GM23248 (cell line): ENCODE data around the gene DLG2. TPM values are rescaled to one million over a fixed set of nuclear protein-coding genes. Genes with fewer than 3 reads are reported as not detected.
A peak's percentile ranks its signal among the peaks of the same experiment; 100 is the strongest.
"Not testable (repeated sequence)": the region's sequence is repeated elsewhere in the genome, so short reads cannot be mapped to it uniquely, and the experiment has no call there.

Experiments used
- DNase-seq: peaks from one replicate; pipeline ENCODE4 v3.0.0-alpha.2; 2015
- H2AFZ ChIP-seq: fragments of 200-600 bp; sonication (generic); 2 replicates; pipeline ENCODE4 v1.6.1; 2016; ENCODE audit warnings: antibody characterized with exemption
- H3F3A ChIP-seq: fragments of 200-600 bp; sonication (generic); 2 replicates; pipeline ENCODE4 v1.6.1; 2016; ENCODE audit warnings: mild to moderate bottlenecking, antibody characterized with exemption, mixed run types; ENCODE audit not compliant: insufficient read depth
- H3K27ac ChIP-seq: fragments of 200-600 bp; sonication (generic); 2 replicates; pipeline ENCODE4 v1.5.1; 2016; ENCODE audit warnings: mild to moderate bottlenecking
- H3K27me3 ChIP-seq: fragments of 200-600 bp; sonication (generic); replicated peaks from 2 replicates; pipeline ENCODE4 v1.6.1; 2016; ENCODE audit warnings: mild to moderate bottlenecking; ENCODE audit not compliant: insufficient read depth
- H3K36me3 ChIP-seq: fragments of 200-600 bp; sonication (generic); 2 replicates; pipeline ENCODE4 v1.6.1; 2016; ENCODE audit warnings: low read depth, mild to moderate bottlenecking
- H3K4me1 ChIP-seq: fragments of 200-600 bp; sonication (generic); 2 replicates; pipeline ENCODE4 v1.6.1; 2016; ENCODE audit warnings: mild to moderate bottlenecking; ENCODE audit not compliant: insufficient read depth
- H3K4me2 ChIP-seq: fragments of 200-600 bp; sonication (generic); one replicate; pipeline ENCODE4 v1.6.1; 2016; ENCODE audit warnings: mild to moderate bottlenecking; ENCODE audit not compliant: unreplicated experiment
- H3K4me3 ChIP-seq: fragments of 200-600 bp; sonication (generic); 2 replicates; pipeline ENCODE4 v1.5.1; 2016; ENCODE audit warnings: mild to moderate bottlenecking
- H3K79me2 ChIP-seq: fragments of 200-600 bp; sonication (generic); 2 replicates; pipeline ENCODE4 v1.6.1; 2016; ENCODE audit warnings: mild to moderate bottlenecking; ENCODE audit not compliant: insufficient read depth
- H3K9ac ChIP-seq: fragments of 200-600 bp; sonication (generic); 2 replicates; pipeline ENCODE4 v1.6.1; 2016; ENCODE audit warnings: mild to moderate bottlenecking
- H3K9me2 ChIP-seq: fragments of 200-600 bp; sonication (generic); 2 replicates; pipeline ENCODE4 v1.6.1; 2016; ENCODE audit warnings: mixed run types, mild to moderate bottlenecking, moderate library complexity; ENCODE audit not compliant: insufficient read depth
- H3K9me3 ChIP-seq: fragments of 200-600 bp; sonication (generic); one replicate; pipeline ENCODE4 v1.6.1; 2017; ENCODE audit warnings: low read depth
- H4K20me1 ChIP-seq: fragments of 200-600 bp; sonication (generic); 2 replicates; pipeline ENCODE4 v1.6.0; 2016; ENCODE audit not compliant: insufficient read depth
- EZH2 ChIP-seq: fragments of 200-600 bp; sonication (generic); IDR thresholded peaks from 2 replicates; pipeline ENCODE4 v1.6.1; 2018; ENCODE audit warnings: antibody characterized with exemption, mild to moderate bottlenecking; ENCODE audit not compliant: insufficient read depth, poor library complexity, severe bottlenecking
- EZH2phosphoT487 ChIP-seq: fragments of 200-600 bp; sonication (generic); IDR thresholded peaks from 2 replicates; pipeline ENCODE4 v1.6.1; 2018; ENCODE audit warnings: antibody characterized with exemption, moderate library complexity, mild to moderate bottlenecking, low read depth; ENCODE audit not compliant: insufficient read depth
- WGBS, 2 experiments: methylation state at CpG; one replicate each; pipeline ENCODE4 v1.1.6; 2015 to 2017; ENCODE audit warnings: low lambda C conversion rate in 2 of 2, low coverage in 1 of 2; ENCODE audit errors: missing lambda C conversion rate in 2 of 2; 5-methylcytosine and 5-hydroxymethylcytosine counted together
- in situ Hi-C: fragments of 300-500 bp; cut with MboI; formaldehyde crosslinking; loops from 2 replicates; pipeline ENCODE4 v1.15.0; 2020
- polyA plus RNA-seq: library from polyadenylated mRNA; unstranded; fragments of >200 nt; fragmentation: Nextera tagmentation; extraction: Ambion mirVana; gene quantifications from 2 replicates; pipeline ENCODE4 v1.2.1, GENCODE V29; 2016
- total RNA-seq: library from RNA; depleted of rRNA; stranded (reverse); fragments of >200 nt; shearing (Covaris generic); gene quantifications from 2 replicates; pipeline ENCODE4 v1.2.3, GENCODE V29; 2014

Gene DLG2
- total and polyA plus RNA-seq, 2 experiments from 2014 or later = 1.1 to 1.7 TPM

DNA sequence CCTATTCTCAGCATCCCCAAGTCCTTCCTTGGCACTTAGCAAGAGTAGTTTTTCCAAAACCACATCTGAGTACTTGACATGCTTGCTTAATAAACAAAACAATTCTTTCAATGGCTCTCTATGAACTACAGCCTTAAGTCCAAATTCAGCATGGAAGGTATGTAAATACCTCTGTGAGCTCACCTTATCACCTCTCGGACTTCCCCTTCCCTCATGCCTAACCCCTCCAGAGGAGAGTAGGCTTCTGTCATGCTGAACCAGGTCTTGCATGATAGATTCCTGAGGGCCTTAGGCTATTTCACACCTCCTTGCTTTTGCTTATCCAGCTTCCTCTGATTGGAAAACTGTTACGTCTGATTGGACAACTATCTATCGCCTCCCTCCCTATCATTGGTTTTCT, 2028.1 kb downstream of the DLG2 start:
- no peak overlapping the region for H3K27ac ChIP-seq
- no peaks in the 10 kb centered on the region for H3K9me3 ChIP-seq
- H3K4me1 ChIP-seq = peaks cover 9% of the 10 kb centered on the region
- H3K79me2 ChIP-seq = no peaks in the 10 kb centered on the region
- no peak overlapping the region for H2AFZ ChIP-seq
- H3K9ac ChIP-seq = no peak overlapping the region
- no peaks in the 10 kb centered on the region for H3K27me3 ChIP-seq
- H3F3A ChIP-seq = peaks cover 10% of the 10 kb centered on the region; the same call in 1 of the 2 replicates
- 92 to 96% methylated on average over 3 of the region's 3 CpGs for WGBS, 2 experiments
- H3K36me3 ChIP-seq = no peaks in the 10 kb centered on the region
- H4K20me1 ChIP-seq = no peaks in the 10 kb centered on the region
- no peak overlapping the region for H3K4me3 ChIP-seq
- no peaks in the 10 kb centered on the region for H3K9me2 ChIP-seq
- in situ Hi-C loops = no loop called here
- DNase-seq = no peak
- no peak overlapping the region for H3K4me2 ChIP-seq
- TF ChIP-seq EZH2phosphoT487 = no peak
- no peak for TF ChIP-seq EZH2

DNA sequence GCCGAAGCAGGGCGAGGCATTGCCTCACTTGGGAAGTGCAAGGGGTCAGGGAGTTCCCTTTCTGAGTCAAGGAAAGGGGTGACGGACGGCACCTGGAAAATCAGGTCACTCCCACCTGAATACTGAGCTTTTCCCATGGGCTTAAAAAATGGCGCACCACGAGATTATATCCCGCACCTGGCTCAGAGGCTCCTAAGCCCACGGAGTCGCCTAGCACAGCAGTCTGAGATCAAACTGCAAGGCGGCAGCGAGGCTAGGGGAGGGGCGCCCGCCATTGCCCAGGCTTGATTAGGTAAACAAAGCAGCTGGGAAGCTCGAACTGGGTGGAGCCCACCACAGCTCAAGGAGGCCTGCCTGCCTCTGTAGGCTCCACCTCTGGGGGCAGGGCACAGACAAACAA, 2039.3 kb downstream of the DLG2 start:
- H3K27me3 ChIP-seq, H3K9me3 ChIP-seq, H4K20me1 ChIP-seq, H3K79me2 ChIP-seq, H3K27ac ChIP-seq, DNase-seq, H3K4me2 ChIP-seq, H3K4me3 ChIP-seq, H3K9ac ChIP-seq, H3K36me3 ChIP-seq, H2AFZ ChIP-seq, H3K9me2 ChIP-seq, in situ Hi-C loops: not testable (repeated sequence)
- 75 to 83% methylated on average over 11 to 14 of the region's 14 CpGs for WGBS, 2 experiments
- peaks cover 16% of the 10 kb centered on the region for H3F3A ChIP-seq
- H3K4me1 ChIP-seq = peaks cover 17% of the 10 kb centered on the region

DNA sequence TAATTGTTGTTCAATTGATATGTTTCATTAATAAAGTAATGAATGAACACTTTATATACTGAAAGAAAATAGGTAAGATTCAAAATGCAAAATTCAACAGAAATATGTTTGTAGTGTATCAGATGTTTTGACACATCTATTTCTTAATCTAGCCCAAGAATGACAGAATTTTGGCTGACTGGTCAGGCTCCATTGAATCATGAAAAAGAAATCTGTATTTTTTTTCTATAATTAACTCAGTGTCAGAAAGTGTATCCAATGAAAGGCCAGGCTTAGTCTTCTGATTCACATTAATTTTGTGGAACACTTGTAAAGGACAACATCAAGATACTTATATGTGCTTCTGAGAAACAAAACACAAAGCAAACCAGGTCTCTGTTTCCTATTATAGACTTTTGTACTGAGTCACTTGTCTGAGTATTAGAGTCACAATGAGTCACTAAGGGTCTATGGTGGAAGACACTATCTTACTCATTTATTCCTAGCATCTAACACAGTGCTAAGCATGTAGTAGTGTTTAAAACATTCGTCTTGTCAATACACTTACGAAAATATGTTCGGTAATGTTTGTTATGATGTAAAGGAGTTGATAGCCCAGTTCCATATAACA, 2043.3 kb downstream of the DLG2 start:
- in situ Hi-C loops = no loop called here
- Histone ChIP-seq H3K9me2 (no peaks in the 10 kb centered on the region), H3K9me3 (no peaks in the 10 kb centered on the region), H3F3A (peaks cover 16% of the 10 kb centered on the region), H3K4me2 (peak overlapping the region; percentile 74), H3K4me1 (peaks cover 17% of the 10 kb centered on the region), H3K4me3 (peak overlapping the region; percentile 29), H4K20me1 (no peaks in the 10 kb centered on the region), H2AFZ (no peak overlapping the region), H3K9ac (no peak overlapping the region), H3K36me3 (no peaks in the 10 kb centered on the region), H3K27ac (peak overlapping the region; percentile 59), H3K79me2 (no peaks in the 10 kb centered on the region), H3K27me3 (no peaks in the 10 kb centered on the region)
- peak; percentile 95 for DNase-seq
- no peak for TF ChIP-seq EZH2phosphoT487
- no peak for TF ChIP-seq EZH2
- WGBS, 2 experiments = 14 to 15% methylated on average over 3 of the region's 3 CpGs

DNA sequence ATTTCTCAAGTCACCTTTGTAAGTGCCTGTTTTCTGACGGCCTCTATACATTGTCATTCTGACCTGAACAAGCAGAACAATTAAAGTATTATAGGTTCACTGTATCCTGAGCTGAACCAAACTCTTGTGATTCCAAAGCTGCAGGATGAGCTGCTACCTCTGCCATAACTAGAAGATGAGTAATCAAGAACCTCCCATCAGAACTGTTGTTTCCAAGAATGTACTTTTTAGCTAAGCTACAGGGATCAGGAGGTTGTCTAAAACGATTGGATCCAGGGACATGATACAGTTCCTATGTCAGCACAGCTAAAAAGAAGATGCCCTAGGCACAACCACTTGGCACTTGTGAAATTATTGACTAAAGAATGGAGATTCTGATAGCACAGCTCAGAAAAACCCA, 2052.6 kb downstream of the DLG2 start:
- no peak overlapping the region for H3K9ac ChIP-seq
- H3K79me2 ChIP-seq = no peaks in the 10 kb centered on the region
- H4K20me1 ChIP-seq = no peaks in the 10 kb centered on the region
- in situ Hi-C loops = no loop called here
- no peaks in the 10 kb centered on the region for H3K9me3 ChIP-seq
- peak overlapping the region; percentile 32 for H3K4me2 ChIP-seq
- no peak for TF ChIP-seq EZH2phosphoT487
- no peak for TF ChIP-seq EZH2
- peak; percentile 70 for DNase-seq
- no peaks in the 10 kb centered on the region for H3K9me2 ChIP-seq
- peaks cover 42% of the 10 kb centered on the region for H3F3A ChIP-seq
- no peak overlapping the region for H3K4me3 ChIP-seq
- 0 out of 2 replicates have a peak overlapping the region, but pooled peaks have one; percentile 13 for H2AFZ ChIP-seq
- peak overlapping the region; percentile 22 for H3K27ac ChIP-seq
- H3K36me3 ChIP-seq = no peaks in the 10 kb centered on the region
- 28 to 33% methylated on average over 2 of the region's 2 CpGs for WGBS, 2 experiments
- peaks cover 53% of the 10 kb centered on the region for H3K4me1 ChIP-seq
- H3K27me3 ChIP-seq = no peaks in the 10 kb centered on the region
